HFF-Myc (cell line): ENCODE data around the gene NPIPA3.
"Not testable (repeated sequence)": the region's sequence is repeated elsewhere in the genome, so short reads cannot be mapped to it uniquely, and the experiment has no call there.

Experiments used
- DNase-seq: peaks from one replicate; pipeline ENCODE4 v3.0.0-alpha.2; 2011; ENCODE audit warnings: low read depth; ENCODE audit errors: extremely low read depth
- H3K4me3 ChIP-seq: replicated peaks from 2 replicates; pipeline ENCODE4 v1.5.1; 2011; ENCODE audit warnings: low read depth, mild to moderate bottlenecking, control low read depth, low read length

The NPIPA3 gene

DNA sequence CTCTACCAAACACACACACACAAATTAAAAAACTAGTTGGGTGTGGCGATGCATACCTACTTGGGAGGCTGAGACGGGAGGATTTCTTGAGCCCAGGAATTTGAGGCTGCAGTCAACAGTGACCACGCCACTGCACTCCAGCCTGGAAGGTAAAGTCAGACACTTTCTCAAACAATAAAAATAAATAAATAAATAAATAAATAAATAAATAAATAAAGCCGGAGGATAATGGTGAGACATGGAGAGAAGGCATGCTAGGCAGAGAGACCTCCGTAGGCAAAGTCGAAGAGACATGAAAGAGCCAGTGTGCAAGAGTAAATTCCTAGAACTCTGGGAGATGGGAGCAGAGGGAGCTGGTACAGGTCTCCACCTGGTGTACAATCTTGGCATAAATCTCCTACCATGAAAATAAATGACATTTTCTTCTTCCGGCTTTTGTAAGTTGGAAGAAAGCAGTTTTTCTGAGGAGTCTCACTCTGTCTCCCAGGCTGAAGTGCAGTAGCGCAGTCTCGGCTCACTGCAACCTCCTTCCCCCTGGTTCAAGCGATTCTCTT, 37.7 kb downstream of the NPIPA3 start:
- not testable (repeated sequence) for DNase-seq, H3K4me3 ChIP-seq

DNA sequence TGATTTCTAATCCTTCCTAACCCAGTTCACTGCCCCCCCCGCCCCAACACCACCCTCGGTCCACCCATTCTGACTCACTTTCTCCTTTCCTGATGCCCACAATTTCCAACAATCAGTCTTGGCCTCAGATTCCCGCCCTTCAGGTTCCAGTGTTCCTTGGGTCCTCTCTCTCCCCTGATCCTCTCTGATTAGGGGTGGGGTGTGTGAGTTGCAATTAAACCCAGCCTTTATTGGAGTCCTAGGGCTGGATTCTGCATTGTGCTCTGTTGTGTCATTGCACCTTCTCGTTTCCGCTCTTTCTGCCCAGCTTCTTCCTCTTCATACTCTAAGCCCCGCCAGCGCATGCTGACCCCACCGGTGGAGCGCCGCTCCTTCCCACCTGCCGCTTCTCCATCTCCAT, 38.6 kb downstream of the NPIPA3 start:
- DNase-seq, H3K4me3 ChIP-seq: not testable (repeated sequence)

DNA sequence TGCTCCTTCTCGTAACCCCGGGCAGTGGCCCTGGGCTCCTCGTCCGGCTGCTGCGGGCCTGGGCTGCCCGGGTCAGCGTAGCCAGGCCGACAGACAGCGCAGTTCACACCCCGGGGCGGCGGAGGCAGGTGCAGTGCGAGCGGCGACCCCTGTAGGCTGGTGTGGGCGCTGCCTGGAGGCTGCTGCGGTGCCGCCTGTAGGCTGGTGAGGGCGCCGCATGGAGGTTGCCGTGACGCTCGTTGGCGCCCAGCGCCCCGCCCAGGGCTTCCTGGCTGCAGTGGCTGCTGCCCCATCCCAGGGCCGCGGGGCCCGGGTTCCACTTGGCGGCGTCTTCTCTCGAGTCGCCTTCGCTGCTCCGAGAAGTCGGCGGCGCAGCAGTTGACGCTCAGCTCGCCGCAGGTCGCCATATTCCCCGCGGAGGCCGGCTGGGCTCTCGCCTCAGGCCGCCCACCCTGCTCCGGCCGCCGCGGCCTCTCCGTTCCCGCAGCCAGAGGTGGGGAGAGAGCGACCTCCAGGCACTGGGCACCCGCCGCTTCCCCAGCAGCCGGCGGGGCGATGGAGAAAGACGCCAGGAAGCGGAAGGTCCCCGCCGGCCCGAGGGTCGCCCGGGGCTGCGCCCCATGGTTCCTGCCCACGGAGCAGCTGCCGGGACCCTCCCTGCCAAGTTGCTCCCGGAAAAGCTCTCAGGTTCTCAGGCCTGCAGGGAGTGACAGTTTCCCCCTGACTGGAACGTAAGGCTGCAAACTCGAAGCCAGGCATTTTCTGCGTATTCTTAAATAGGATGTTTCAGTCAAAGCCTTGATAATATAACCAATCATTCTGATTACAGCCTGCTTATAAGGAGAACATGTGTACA, 39.3 kb downstream of the NPIPA3 start, which contains the start of gene NPIPA2:
Gene NPIPA2 (plus strand): TSS at position 261 of the 856 bp plus-strand sequence. CDS start 5,533 bp downstream, outside the sequence.
- not testable (repeated sequence) for H3K4me3 ChIP-seq, DNase-seq

DNA sequence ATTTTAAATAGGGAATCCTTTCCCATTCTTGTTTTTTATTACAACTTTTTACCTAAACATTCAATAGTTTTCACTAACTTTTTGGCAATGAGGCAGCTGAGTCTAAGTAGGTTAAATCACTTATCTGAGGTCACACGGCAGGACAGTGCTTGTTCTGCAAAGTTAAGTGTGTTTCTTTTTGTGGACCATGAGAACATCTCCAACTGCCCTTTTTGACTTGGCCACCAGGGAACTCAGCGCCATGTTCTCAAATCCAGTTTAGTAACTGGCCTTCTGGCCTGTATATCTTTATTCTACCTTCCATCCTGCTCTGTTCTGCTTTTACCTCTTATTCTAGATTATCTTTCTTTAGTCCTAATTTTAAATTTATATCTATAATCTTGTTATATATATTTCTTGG, 70.4 kb downstream of the NPIPA3 start:
- not testable (repeated sequence) for H3K4me3 ChIP-seq, DNase-seq

DNA sequence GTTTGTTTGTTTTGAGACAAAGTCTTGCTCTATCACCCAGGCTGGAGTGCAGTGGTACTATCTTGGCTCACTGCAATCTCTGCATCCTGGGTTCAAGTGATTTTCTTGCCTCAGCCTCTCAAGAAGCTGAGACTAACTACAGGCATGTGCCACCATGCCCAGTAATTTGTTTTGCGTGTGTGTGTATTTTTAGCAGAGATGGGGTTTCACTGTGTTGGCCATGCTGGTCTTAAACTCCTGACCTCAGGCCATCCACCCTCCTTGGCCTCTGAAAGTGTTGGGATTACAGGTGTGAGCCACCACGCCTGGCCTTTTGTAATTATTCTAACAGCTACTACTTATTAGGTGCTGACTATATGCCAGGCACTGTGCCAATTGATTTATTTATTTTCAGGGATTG, 72.4 kb downstream of the NPIPA3 start:
- not testable (repeated sequence) for DNase-seq

More for the DNA sequence above, 72.4 kb downstream of the NPIPA3 start:
- H3K4me3 ChIP-seq = not testable (repeated sequence)
